Kidney epithelial cell (primary cell): ENCODE measurements around the gene GSTM2. TPM values are rescaled to one million over a fixed set of nuclear protein-coding genes. Genes with fewer than 3 reads are reported as not detected.

Experiments
- DNase-seq: peaks from one replicate; pipeline ENCODE4 v3.0.0-alpha.2; 2010; ENCODE audit warnings: low read depth
- H3K27me3 ChIP-seq: 2 replicates; pipeline ENCODE4 v1.6.0; 2011; ENCODE audit warnings: low read length; ENCODE audit not compliant: control insufficient read depth, insufficient read depth
- H3K36me3 ChIP-seq: 2 replicates; pipeline ENCODE4 v1.5.1; 2011; ENCODE audit warnings: low read length; ENCODE audit not compliant: control insufficient read depth, insufficient read depth
- H3K4me3 ChIP-seq: 2 replicates; pipeline ENCODE4 v1.5.1; 2011; ENCODE audit warnings: low read depth, mild to moderate bottlenecking, control low read depth, low read length
- total RNA-seq: library from RNA; depleted of rRNA; stranded (reverse); fragments of >200 nt; gene quantifications from 2 replicates; pipeline ENCODE4 v1.2.3, GENCODE V29; 2015
- TF ChIP-seq, protein P1 (sequence below): IDR thresholded peaks from 2 replicates; pipeline ENCODE4 v1.5.1; 2011; ENCODE audit warnings: mild to moderate bottlenecking, moderate library complexity, low read length, control low read depth, inconsistent platforms; ENCODE audit not compliant: insufficient read depth, poor library complexity, severe bottlenecking

Gene GSTM2
- total RNA-seq, 1 donor from 2014 or later, result 3.8 TPM

GRCh38 chr1:109629372-109630030 is 38.4 kb upstream of the GSTM2 start:
- Histone ChIP-seq H3K27me3 (no peaks in the 10 kb centered on the region), H3K4me3 (no peak overlapping the region), H3K36me3 (peaks cover 15% of the 10 kb centered on the region)
- DNase-seq, result no peak
- TF ChIP-seq, protein P1, sequence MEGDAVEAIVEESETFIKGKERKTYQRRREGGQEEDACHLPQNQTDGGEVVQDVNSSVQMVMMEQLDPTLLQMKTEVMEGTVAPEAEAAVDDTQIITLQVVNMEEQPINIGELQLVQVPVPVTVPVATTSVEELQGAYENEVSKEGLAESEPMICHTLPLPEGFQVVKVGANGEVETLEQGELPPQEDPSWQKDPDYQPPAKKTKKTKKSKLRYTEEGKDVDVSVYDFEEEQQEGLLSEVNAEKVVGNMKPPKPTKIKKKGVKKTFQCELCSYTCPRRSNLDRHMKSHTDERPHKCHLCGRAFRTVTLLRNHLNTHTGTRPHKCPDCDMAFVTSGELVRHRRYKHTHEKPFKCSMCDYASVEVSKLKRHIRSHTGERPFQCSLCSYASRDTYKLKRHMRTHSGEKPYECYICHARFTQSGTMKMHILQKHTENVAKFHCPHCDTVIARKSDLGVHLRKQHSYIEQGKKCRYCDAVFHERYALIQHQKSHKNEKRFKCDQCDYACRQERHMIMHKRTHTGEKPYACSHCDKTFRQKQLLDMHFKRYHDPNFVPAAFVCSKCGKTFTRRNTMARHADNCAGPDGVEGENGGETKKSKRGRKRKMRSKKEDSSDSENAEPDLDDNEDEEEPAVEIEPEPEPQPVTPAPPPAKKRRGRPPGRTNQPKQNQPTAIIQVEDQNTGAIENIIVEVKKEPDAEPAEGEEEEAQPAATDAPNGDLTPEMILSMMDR, result no peak

DNA sequence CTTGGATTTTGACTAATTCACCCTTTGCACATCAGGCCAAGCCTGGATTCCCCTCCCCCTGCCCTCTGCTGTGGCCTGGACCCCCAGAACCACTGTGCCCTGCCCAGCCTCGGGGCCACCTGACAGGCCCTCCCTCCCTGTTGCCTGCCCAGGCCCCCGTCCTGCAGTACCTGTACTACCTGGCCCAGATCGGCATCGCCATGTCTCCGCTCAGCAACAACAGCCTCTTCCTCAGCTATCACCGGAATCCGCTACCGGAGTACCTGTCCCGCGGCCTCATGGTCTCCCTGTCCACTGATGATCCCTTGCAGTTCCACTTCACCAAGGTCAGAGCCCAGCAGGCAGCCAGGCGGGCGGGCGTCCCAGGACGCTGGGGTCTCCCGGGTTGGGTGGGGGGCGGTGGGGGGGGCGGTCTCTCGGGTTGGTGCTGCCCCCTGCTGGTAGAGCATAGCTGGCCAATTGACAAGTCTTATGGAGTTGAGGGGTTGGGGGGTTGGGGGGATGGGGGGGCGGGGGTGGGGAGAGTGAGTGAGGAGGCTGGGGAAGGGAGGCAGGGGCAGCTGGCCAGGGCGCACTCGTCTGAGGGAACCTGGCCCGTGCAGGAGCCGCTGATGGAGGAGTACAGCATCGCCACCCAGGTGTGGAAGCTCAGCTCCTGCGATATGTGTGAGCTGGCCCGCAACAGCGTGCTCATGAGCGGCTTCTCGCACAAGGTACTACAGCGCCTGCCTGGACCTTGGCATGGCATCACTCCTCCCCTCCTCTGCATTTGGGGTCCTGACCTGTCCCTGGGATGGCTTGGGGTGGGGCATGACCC is 37.6 kb upstream of the GSTM2 start:
- H3K4me3 ChIP-seq, result no peak overlapping the region
- H3K36me3 ChIP-seq, result peaks cover 15% of the 10 kb centered on the region
- no peak for DNase-seq
- TF ChIP-seq, protein P1, result peak; percentile 8
- no peaks in the 10 kb centered on the region for H3K27me3 ChIP-seq

GRCh38 chr1:109630898-109631512 is 36.9 kb upstream of the GSTM2 start:
- peaks cover 15% of the 10 kb centered on the region for H3K36me3 ChIP-seq
- TF ChIP-seq, protein P1, result no peak
- H3K27me3 ChIP-seq, result no peaks in the 10 kb centered on the region
- no peak overlapping the region for H3K4me3 ChIP-seq
- no peak for DNase-seq

DNA sequence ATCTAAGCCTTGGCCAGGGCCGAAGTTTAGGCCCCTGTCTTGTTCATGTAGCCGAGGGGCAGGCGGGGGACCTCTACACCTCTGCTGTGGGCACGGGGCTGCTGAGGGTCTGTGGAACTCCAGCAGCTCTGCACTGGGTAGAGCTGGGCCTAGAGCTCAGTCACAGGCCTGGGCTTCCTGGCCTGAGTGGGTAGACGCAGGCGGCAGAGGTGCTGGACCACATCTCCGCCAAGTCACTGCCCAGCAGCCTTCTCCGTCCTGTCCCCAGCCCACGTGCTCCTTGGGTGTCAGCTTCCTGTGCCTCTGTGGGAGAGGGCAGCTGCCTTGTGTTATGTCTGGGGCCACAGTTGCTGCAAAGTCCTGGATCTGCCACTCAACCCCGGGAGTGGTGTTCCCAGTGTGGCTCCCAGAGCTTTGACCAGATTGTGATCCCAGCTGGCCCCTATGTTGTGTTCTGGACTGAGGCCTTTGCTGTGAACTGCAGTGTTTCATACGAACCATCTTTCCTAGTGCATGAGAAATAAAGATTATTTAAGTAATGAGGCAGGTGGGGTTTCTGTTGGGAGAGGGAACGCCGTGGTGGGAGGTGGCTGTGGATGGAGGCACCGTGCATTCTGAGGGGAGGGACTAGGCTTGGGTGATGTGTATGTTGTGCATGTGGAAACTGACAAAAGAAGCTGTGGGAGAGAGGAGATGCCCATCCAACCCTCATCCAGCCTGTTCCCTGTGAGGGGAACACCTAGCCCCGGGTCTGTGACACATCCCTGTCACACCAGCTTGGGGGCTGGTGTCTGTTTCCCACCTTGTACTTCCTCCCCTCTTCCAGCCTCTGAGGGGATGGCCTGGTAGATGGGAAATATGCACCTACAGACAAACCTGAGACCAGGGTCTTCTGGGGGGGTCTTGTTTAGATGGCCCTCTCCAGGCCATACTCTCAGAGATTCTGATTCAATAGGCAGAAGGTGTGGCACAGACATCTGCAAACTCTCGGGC is 36.0 kb upstream of the GSTM2 start:
- Histone ChIP-seq H3K4me3 (no peak overlapping the region), H3K36me3 (peaks cover 15% of the 10 kb centered on the region), H3K27me3 (no peaks in the 10 kb centered on the region)
- no peak for DNase-seq
- TF ChIP-seq, protein P1, result no peak

GRCh38 chr1:109632671-109633346 is 35.0 kb upstream of the GSTM2 start:
- Histone ChIP-seq H3K36me3 (peaks cover 11% of the 10 kb centered on the region), H3K4me3 (no peak overlapping the region), H3K27me3 (no peaks in the 10 kb centered on the region)
- TF ChIP-seq, protein P1, result no peak
- no peak for DNase-seq
